Activated CD8-positive, alpha-beta T cell treated with anti-CD3 and anti-CD28 coated beads for 36 hours (primary cell): Measurements from ENCODE around the gene DHX58. TPM values are rescaled to one million over a fixed set of nuclear protein-coding genes. Genes with fewer than 3 reads are reported as not detected.

Source experiments
- ATAC-seq: fragments of 200-7000 bp; cut with Tn5 transposase; one replicate; pipeline ENCODE4 v1.10.0; 2021; ENCODE audit warnings: mild to moderate bottlenecking, moderate library complexity
- CTCF ChIA-PET: fragments of 350-600 bp; sonication (Branson Sonifier 250); formaldehyde crosslinking; loops from one replicate; lab custom pipeline; 2021; ENCODE audit warnings: antibody characterized with exemption; lab: Charles Lee
- POLR2A ChIA-PET: fragments of 350-600 bp; sonication (Branson Sonifier 250); formaldehyde crosslinking; loops from one replicate; lab custom pipeline; 2021; ENCODE audit warnings: antibody characterized with exemption; lab: Charles Lee
- DNase-seq: peaks from one replicate; pipeline ENCODE4 v3.0.0-alpha.2; 2020
- H3K27ac Mint-ChIP-seq: one replicate; pipeline ENCODE4 v1.8.0; 2021; ENCODE audit warnings: mild to moderate bottlenecking, mixed read lengths
- H3K27me3 Mint-ChIP-seq: one replicate; pipeline ENCODE4 v1.8.0; 2021; ENCODE audit warnings: mixed read lengths
- H3K36me3 Mint-ChIP-seq: one replicate; pipeline ENCODE4 v1.8.0; 2021; ENCODE audit warnings: low read depth, mixed read lengths
- H3K4me1 Mint-ChIP-seq: one replicate; pipeline ENCODE4 v1.8.0; 2021; ENCODE audit warnings: low read depth, mixed read lengths
- H3K4me3 Mint-ChIP-seq: one replicate; pipeline ENCODE4 v1.8.0; 2021; ENCODE audit warnings: mild to moderate bottlenecking, moderate library complexity, mixed read lengths
- H3K9me3 Mint-ChIP-seq: one replicate; pipeline ENCODE4 v1.8.0; 2021; ENCODE audit warnings: mixed read lengths
- intact Hi-C: fragments of 100-400 bp; cut with micrococcal nuclease; formaldehyde crosslinking; loops from one replicate; pipeline ENCODE4 v1.10.0; 2022
- total RNA-seq, 2 experiments: library from RNA; stranded (reverse); gene quantifications; one replicate each; pipeline ENCODE4 v1.2.3, GENCODE V29; 2021
- TF ChIP-seq, protein P1 (sequence below): fragments of 200-600 bp; IDR thresholded peaks from one replicate; pipeline ENCODE4 v1.8.0; 2022; ENCODE audit warnings: antibody characterized with exemption, mild to moderate bottlenecking

DHX58 gene
- total RNA-seq, 2 experiments from 2014 or later = 31.7 to 36.2 TPM

DNA sequence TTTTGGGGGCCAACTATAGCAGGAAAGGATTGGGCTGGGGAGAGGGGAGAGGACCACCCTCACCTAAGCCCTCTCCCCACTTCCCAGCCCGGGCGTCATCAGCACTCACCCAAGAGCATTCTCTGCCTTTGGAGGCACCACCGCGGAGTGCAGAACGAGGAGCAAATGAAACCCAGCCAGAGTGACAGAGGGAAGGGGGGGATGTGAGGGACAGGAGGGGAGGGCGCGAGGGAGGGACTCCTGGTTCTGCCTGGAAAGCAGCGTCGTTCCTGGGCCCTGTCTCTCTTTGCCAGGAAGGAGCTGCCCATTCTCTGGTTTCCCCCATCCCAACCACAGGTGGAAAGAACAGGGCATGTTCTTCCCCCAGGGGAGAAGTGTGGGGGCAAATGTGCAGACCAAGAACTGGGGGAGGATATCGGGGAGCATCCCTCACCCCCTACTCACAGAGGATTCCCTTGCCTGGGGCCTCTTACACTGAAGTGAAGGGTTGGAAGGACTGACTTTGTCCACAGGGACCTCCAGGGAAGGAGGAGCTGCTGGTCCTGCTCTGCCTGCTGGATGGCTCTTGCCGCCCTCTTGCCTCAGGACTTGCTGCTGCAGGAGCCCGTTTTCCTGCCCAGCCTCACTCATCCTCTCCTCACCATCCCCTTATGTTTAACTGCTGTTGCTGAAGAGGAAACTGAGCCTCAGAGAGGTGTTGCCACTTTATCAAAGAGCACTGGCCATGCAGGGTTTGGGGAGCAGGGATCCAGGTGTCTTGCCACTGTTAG is 58.6 kb downstream of the DHX58 start:
- DNase-seq (no peak), ATAC-seq (no peak)
- Mint-ChIP-seq H3K4me3 (no peak overlapping the region), H3K27ac (no peak overlapping the region), H3K4me1 (peaks cover 6% of the 10 kb centered on the region), H3K9me3 (no peaks in the 10 kb centered on the region), H3K27me3 (peaks cover 29% of the 10 kb centered on the region), H3K36me3 (no peaks in the 10 kb centered on the region)
- intact Hi-C loops = no loop called here
- TF ChIP-seq, protein P1, sequence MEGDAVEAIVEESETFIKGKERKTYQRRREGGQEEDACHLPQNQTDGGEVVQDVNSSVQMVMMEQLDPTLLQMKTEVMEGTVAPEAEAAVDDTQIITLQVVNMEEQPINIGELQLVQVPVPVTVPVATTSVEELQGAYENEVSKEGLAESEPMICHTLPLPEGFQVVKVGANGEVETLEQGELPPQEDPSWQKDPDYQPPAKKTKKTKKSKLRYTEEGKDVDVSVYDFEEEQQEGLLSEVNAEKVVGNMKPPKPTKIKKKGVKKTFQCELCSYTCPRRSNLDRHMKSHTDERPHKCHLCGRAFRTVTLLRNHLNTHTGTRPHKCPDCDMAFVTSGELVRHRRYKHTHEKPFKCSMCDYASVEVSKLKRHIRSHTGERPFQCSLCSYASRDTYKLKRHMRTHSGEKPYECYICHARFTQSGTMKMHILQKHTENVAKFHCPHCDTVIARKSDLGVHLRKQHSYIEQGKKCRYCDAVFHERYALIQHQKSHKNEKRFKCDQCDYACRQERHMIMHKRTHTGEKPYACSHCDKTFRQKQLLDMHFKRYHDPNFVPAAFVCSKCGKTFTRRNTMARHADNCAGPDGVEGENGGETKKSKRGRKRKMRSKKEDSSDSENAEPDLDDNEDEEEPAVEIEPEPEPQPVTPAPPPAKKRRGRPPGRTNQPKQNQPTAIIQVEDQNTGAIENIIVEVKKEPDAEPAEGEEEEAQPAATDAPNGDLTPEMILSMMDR = no peak
- ChIA-PET POLR2A (no interaction called here), CTCF (interaction anchor here (0.9 to 5.6 kb wide), 2 partner anchors 13 to 91 kb away, joined by 3 to 30 read pairs; no protein-coding TSS in a partner anchor)

DNA sequence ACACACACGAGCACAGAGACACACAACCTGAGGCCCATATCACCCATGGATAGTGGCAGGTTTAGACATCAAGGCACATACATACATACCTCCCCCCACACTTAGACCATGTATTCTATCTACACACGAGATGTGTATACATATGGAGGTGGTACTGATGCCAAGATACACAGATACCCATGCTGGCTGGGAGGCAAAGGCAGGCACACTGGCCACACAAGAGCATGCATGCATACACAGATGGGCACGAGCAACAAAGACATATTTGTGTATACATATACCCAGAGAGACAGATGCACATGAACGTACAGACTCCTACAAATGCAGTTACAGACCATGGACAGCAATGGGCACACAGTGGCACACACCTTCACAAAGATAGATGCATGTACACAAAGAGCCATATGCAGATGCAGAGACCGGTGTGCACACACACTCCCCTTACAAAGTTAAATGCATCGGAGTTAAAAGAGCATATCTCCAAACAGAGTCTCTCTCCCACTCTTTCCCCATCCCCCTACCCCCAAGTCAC is 60.1 kb downstream of the DHX58 start:
- Mint-ChIP-seq H3K27ac (no peak overlapping the region), H3K36me3 (no peaks in the 10 kb centered on the region), H3K27me3 (peaks cover 29% of the 10 kb centered on the region), H3K9me3 (no peaks in the 10 kb centered on the region), H3K4me1 (peaks cover 6% of the 10 kb centered on the region), H3K4me3 (no peak overlapping the region)
- intact Hi-C loops = no loop called here
- ChIA-PET CTCF (no interaction called here), POLR2A (interaction anchor here (0.6 kb wide), 1 partner anchor 135 kb away, joined by 3 read pairs; no protein-coding TSS in a partner anchor)
- no peak for ATAC-seq
- no peak for DNase-seq
- TF ChIP-seq, protein P1 = no peak

DNA sequence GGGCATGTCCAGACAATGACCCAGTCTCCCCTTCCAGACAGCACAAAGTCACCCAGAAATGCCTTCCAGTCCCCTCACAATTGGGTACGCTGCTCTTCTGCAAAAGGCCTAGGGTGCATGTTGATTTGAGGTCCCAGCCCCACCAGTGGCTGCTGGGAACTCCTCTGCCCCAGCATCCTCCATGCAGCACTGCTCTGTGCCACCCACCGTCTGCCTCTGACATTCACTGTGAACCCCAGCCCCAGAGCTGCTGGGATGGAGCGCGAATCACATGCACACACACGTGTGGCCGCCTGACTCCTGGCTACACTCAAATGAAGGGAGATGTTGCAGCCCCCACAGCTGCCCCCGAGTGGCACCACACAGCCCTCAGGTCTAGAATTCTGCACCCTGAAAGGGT is 60.9 kb downstream of the DHX58 start:
- DNase-seq = no peak
- no peaks in the 10 kb centered on the region for H3K9me3 Mint-ChIP-seq
- H3K4me3 Mint-ChIP-seq = peak overlapping the region; percentile 13
- peaks cover 6% of the 10 kb centered on the region for H3K4me1 Mint-ChIP-seq
- ChIA-PET POLR2A (interaction anchor here (0.6 to 1.4 kb wide), 2 partner anchors 20 to 136 kb away, joined by 3 read pairs; no protein-coding TSS in a partner anchor), CTCF (interaction anchor here (0.6 to 1.6 kb wide), 7 partner anchors 10 to 49 kb away, joined by 3 to 9 read pairs (median 4); partner anchors contain the start of gene NKIRAS2)
- no peaks in the 10 kb centered on the region for H3K36me3 Mint-ChIP-seq
- TF ChIP-seq, protein P1 = no peak
- ATAC-seq = no peak
- H3K27ac Mint-ChIP-seq = no peak overlapping the region
- H3K27me3 Mint-ChIP-seq = peaks cover 29% of the 10 kb centered on the region
- intact Hi-C loops = no loop called here

Other genes starting within 250 kb of the DHX58 start
- 10 to 100 TPM; 19.2 to 19.6 TPM for gene KLHL11, start 247.3 kb downstream of the DHX58 start, total RNA-seq
- 100 to 1,000 TPM; 185 to 186 TPM for gene ACLY, start 193.8 kb downstream of the DHX58 start, total RNA-seq
- gene ODAD4, start 182.1 kb downstream of the DHX58 start, total RNA-seq = 1 to 10 TPM in 1 of 2 experiments, under 1 TPM in 1; 0.81 to 1.4 TPM
- gene CNP, start 145.9 kb downstream of the DHX58 start, total RNA-seq = 10 to 100 TPM; 50.1 to 54.5 TPM
- 10 to 100 TPM; 86.7 to 90.3 TPM for gene DNAJC7, start 95.3 kb downstream of the DHX58 start, total RNA-seq
- gene NKIRAS2, start 92.6 kb downstream of the DHX58 start, total RNA-seq = 10 to 100 TPM; 13.8 to 15.0 TPM
- gene C17orf113, start 62.1 kb downstream of the DHX58 start, total RNA-seq = under 1 TPM; 0.72 to 0.77 TPM
- gene ZNF385C, start 14.2 kb downstream of the DHX58 start, total RNA-seq = 1 to 10 TPM; 1.3 TPM
- 10 to 100 TPM; 49.2 to 50.2 TPM for gene KAT2A, start 8.7 kb upstream of the DHX58 start, total RNA-seq
- gene HSPB9, start 10.1 kb upstream of the DHX58 start, total RNA-seq = under 1 TPM in 1 of 2 experiments, not detected in 1; 0.41 TPM
- 10 to 100 TPM; 30.7 to 32.5 TPM for gene RAB5C, start 42.3 kb upstream of the DHX58 start, total RNA-seq
- gene KCNH4, start 68.4 kb upstream of the DHX58 start, total RNA-seq = under 1 TPM; 0.38 to 0.43 TPM
- not detected for gene HCRT, start 72.7 kb upstream of the DHX58 start, total RNA-seq
- gene GHDC, start 81.8 kb upstream of the DHX58 start, total RNA-seq = 10 to 100 TPM; 12.3 to 14.9 TPM
- 100 to 1,000 TPM; 128 to 129 TPM for gene STAT5B, start 163.7 kb upstream of the DHX58 start, total RNA-seq
- gene STAT5A, start 175.8 kb upstream of the DHX58 start, total RNA-seq = 100 to 1,000 TPM; 163 to 190 TPM